ENCODE measurements around the gene BMP10. TPM values are rescaled to one million over a fixed set of nuclear protein-coding genes. Genes with fewer than 3 reads are reported as not detected.

Gene BMP10
- total RNA-seq, 4 donors from 2014 or later: not detected

DNA sequence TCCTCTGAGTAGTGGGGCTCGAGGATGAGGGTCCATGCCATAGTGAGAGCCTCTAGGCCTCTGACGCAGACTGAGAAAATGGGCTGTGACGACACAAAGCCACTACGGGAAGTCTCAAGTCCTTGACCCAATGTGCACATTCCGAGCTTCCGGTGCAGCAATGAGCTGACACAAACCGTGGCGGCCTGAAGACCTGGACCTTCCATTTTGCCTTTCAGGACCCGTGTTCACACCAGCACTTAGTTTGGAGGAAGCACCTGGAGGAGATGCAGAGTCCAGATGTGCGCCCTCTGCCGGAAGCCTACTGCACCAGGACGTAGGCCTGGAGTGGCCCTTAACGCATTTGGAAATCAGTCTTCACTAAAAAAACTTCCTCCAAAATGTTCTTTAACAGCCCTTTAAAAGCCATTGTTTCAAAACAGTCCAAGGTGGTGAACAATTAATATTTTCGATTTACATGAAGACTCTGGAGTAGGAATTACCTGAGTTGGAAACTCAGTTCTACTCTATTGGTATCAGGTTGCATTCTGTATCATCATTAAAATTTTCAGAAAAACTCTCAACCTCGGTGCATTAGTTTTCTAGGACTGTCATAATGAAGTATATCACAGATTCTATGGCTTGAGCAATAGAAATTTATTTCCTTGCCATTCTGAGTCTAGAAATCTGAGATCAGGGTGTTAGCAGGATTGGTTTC lies 33.9 kb downstream of the BMP10 start:
- peak; percentile 85 to 88 for DNase-seq
- Histone ChIP-seq H3K4me1 (peaks cover 0 to 18% of the 10 kb centered on the region in 2 donors), H3K27ac (peak overlapping the region in 1 of 3 donors; percentile 15), H3K36me3 (no peaks in the 10 kb centered on the region), H3K4me3 (replicated peaks in 1 of 3) (no peak overlapping the region), H3K27me3 (no peaks in the 10 kb centered on the region), H3K9me3 (no peaks in the 10 kb centered on the region)
- intact Hi-C loops (cut with DNase I): loop anchor here (5.0 kb wide), 1 partner anchor 90 kb away; no protein-coding TSS in a partner anchor
- no peak for TF ChIP-seq POLR2A (IDR thresholded peaks at IDR 0.05)
- TF ChIP-seq, protein P1, sequence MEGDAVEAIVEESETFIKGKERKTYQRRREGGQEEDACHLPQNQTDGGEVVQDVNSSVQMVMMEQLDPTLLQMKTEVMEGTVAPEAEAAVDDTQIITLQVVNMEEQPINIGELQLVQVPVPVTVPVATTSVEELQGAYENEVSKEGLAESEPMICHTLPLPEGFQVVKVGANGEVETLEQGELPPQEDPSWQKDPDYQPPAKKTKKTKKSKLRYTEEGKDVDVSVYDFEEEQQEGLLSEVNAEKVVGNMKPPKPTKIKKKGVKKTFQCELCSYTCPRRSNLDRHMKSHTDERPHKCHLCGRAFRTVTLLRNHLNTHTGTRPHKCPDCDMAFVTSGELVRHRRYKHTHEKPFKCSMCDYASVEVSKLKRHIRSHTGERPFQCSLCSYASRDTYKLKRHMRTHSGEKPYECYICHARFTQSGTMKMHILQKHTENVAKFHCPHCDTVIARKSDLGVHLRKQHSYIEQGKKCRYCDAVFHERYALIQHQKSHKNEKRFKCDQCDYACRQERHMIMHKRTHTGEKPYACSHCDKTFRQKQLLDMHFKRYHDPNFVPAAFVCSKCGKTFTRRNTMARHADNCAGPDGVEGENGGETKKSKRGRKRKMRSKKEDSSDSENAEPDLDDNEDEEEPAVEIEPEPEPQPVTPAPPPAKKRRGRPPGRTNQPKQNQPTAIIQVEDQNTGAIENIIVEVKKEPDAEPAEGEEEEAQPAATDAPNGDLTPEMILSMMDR (IDR thresholded peaks at IDR 0.05): peak; percentile 46 to 85 (median 70)
- WGBS, 2 donors: 51 to 52% methylated on average over 15 of the region's 15 CpGs

DNA sequence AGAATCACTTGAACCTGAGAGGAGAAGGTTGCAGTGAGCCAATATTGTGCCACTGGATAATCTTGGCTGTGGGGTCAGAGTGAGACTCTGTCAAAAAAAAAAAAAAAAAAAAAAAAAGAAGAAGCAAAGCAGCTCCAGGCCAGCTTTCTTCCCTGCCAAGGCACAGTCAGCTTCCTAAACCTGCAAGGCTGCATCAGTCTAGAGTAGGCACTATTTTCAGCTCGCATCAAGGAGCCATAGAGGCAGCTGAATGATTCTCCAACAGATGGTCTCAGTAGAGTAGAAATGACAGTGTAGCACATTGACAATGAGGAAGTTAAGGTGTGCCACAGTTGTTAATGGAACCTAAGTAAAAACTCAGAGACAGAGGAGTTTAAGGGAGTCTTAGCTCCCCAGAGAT lies 35.6 kb downstream of the BMP10 start:
- Histone ChIP-seq H3K27ac (no peak overlapping the region), H3K4me1 (peaks cover 0 to 29% of the 10 kb centered on the region in 2 donors), H3K9me3 (no peaks in the 10 kb centered on the region), H3K36me3 (no peaks in the 10 kb centered on the region), H3K4me3 (replicated peaks in 1 of 3) (no peak overlapping the region), H3K27me3 (no peaks in the 10 kb centered on the region)
- DNase-seq: no peak
- 90 to 97% methylated on average over 1 of the region's 1 CpG for WGBS, 2 donors
- no peak for TF ChIP-seq POLR2A (IDR thresholded peaks at IDR 0.05)
- TF ChIP-seq, protein P1 (IDR thresholded peaks at IDR 0.05): no peak
- intact Hi-C loops (cut with DNase I): loop anchor here (5.0 kb wide), 1 partner anchor 88 kb away; no protein-coding TSS in a partner anchor

DNA sequence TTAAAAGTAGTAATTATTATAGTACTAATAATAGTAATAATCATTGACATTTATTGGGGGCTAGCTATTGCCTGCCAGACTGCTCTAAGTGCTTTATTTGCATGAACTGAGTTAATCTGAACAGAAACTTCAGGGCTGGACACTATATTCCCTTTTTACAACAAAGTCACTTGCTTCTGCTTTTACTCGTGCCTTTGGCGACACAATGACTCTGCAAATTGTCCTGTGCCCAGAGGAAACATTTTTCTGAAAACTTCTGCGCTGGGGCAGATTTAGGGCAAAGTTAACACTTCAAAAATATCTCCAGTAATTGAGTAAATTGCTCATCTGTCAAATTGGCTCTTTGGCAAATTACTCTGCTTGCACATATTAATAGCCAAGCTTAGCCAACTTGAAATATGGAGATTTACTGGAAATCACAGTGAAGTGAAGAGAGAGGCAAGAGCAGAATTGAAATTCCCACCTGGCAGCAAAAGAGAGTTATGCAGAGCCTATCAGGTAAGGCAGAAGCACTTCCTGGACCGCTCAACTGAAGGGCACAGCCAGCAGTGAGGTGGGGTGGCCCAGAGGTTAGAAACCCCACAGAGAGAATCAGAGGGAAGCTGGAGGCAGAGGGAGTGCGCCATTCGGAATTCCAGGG lies 36.3 kb downstream of the BMP10 start:
- Histone ChIP-seq H3K4me3 (replicated peaks in 1 of 3) (no peak overlapping the region), H3K9me3 (no peaks in the 10 kb centered on the region), H3K27ac (no peak overlapping the region), H3K27me3 (no peaks in the 10 kb centered on the region), H3K4me1 (peaks cover under 1 to 32% of the 10 kb centered on the region in 2 donors), H3K36me3 (no peaks in the 10 kb centered on the region)
- DNase-seq: peak in 1 of 2 donors; percentile 13
- intact Hi-C loops (cut with DNase I): loop anchor here (5.0 kb wide), 1 partner anchor 88 kb away; no protein-coding TSS in a partner anchor
- 80 to 88% methylated on average over 6 of the region's 6 CpGs for WGBS, 2 donors
- no peak for TF ChIP-seq POLR2A (IDR thresholded peaks at IDR 0.05)
- TF ChIP-seq, protein P1 (IDR thresholded peaks at IDR 0.05): no peak

DNA sequence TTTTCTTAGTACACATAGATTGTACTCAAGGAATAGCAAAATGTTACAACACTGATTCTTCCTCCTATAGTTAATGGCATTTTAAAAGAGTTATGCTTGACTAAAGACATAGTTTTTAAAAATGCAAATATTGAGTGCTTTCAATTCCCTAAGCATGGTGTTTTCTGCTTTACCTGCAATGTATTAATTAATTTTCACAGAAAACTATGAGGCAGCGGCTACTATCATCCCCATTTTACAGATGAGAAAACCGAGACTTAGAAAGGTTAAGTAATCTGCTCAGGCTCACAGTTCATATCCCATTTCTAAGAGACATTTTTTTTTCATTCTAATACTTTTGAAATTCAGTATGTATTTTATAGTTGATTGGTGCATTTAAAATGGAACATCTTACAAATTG lies 38.0 kb downstream of the BMP10 start:
- no peaks in the 10 kb centered on the region for H3K36me3 ChIP-seq
- intact Hi-C loops (cut with DNase I): no loop called here
- H3K9me3 ChIP-seq: no peaks in the 10 kb centered on the region
- 94 to 96% methylated on average over 2 of the region's 2 CpGs for WGBS, 2 donors
- DNase-seq: no peak
- no peaks in the 10 kb centered on the region for H3K27me3 ChIP-seq
- TF ChIP-seq, protein P1 (IDR thresholded peaks at IDR 0.05): no peak
- TF ChIP-seq POLR2A (IDR thresholded peaks at IDR 0.05): no peak
- peak overlapping the region in 1 of 3 donors; percentile 63 for H3K27ac ChIP-seq
- H3K4me1 ChIP-seq: peaks cover 14 to 48% of the 10 kb centered on the region in 2 donors
- no peak overlapping the region for H3K4me3 ChIP-seq (replicated peaks in 1 of 3)

Measured in thyroid gland (tissue), 4 donors.